K562 (cell line): ENCODE measurements around the gene SAPCD1. TPM values are rescaled to one million over a fixed set of nuclear protein-coding genes. Genes with fewer than 3 reads are reported as not detected.
A peak's percentile ranks its signal among the peaks of the same experiment; 100 is the strongest.

Source experiments
- ARID3B ChIP-seq: fragments of 250-450 bp; sonication (Bioruptor Pico); IDR thresholded peaks from 2 replicates; pipeline ENCODE4 v1.4.0; 2020; ENCODE audit warnings: borderline replicate concordance
- BACH1 ChIP-seq: fragments of 200-800 bp; sonication (Bioruptor generic); IDR thresholded peaks from 2 replicates; pipeline ENCODE4 v1.6.1; 2016; ENCODE audit warnings: missing genetic modification characterization, missing compliant biosample characterization
- FOXO4 ChIP-seq: fragments of 450-650 bp; formaldehyde crosslinking; IDR thresholded peaks from 2 replicates; pipeline ENCODE4 v1.4.0; 2020; ENCODE audit warnings: mild to moderate bottlenecking, moderate library complexity
- GTF2B ChIP-seq: IDR thresholded peaks from 2 replicates; pipeline ENCODE4 v1.6.1; 2011; ENCODE audit not compliant: insufficient read length; ENCODE audit errors: extremely low read depth
- HEY1 ChIP-seq: fragments of 250-450 bp; sonication (Bioruptor Pico); IDR thresholded peaks from 2 replicates; pipeline ENCODE4 v1.5.0; 2020; ENCODE audit warnings: mild to moderate bottlenecking, moderate library complexity, borderline replicate concordance
- MGA ChIP-seq: fragments of 450-650 bp; IDR thresholded peaks from 2 replicates; pipeline ENCODE4 v1.6.1; 2016; ENCODE audit warnings: mild to moderate bottlenecking, moderate library complexity
- SUPT5H ChIP-seq: fragments of 450-650 bp; IDR thresholded peaks from 2 replicates; pipeline ENCODE4 v1.6.1; 2016
- ZBTB2 ChIP-seq: fragments of 450-650 bp; IDR thresholded peaks from 2 replicates; pipeline ENCODE4 v1.6.1; 2016; ENCODE audit warnings: antibody characterized with exemption
- ZNF764 ChIP-seq: fragments of 250-450 bp; sonication (Bioruptor Pico); IDR thresholded peaks from 2 replicates; pipeline ENCODE4 v1.4.0; 2020; ENCODE audit warnings: low read depth, mild to moderate bottlenecking, moderate library complexity
- ZSCAN32 ChIP-seq: fragments of 450-650 bp; formaldehyde crosslinking; IDR thresholded peaks from 2 replicates; pipeline ENCODE4 v1.4.0; 2020; ENCODE audit warnings: mild to moderate bottlenecking, moderate library complexity
- polyA plus RNA-seq, 8 experiments: library from polyadenylated mRNA; depleted of rRNA in 4 of 8; stranded (reverse) in 5 of 8; unstranded in 3 of 8; fragments of >200 nt; fragmentation: Nextera tagmentation in 2 of 8; fragmentation: Illumina TruSeq in 1 of 8; extraction: Ambion mirVana in 2 of 8; extraction: Trizol in 1 of 8; gene quantifications; 2 replicates each; pipeline versions ENCODE4 v1.2.1 to v1.2.3, GENCODE V29; 2011 to 2014; ENCODE audit warnings: inconsistent platforms in 1 of 8, missing spikeins in 1 of 8
- total RNA-seq, 7 experiments: library from RNA; depleted of rRNA in 6 of 7; stranded (reverse); fragments of >200 nt in 6 of 7; fragmentation: Illumina TruSeq in 2 of 7; extraction: Trizol in 2 of 7; gene quantifications; 2 replicates each; pipeline versions ENCODE4 v1.2.1 to v1.2.3, GENCODE V29; 2011 to 2021; ENCODE audit warnings: low replicate concordance in 1 of 7

SAPCD1 gene
- total and polyA plus RNA-seq, 9 of the 15 experiments (the other 6 are each of a cell fraction or from before 2014, with no cell fraction given) = 2.6 to 30.2 (median 7.4) TPM

GRCh38 chr6:31717499-31718222 is 44.8 kb upstream of the SAPCD1 start (continued):
- TF ChIP-seq MGA (no peak), FOXO4 (CRISPR knock-in tag) (no peak), ZNF764 (CRISPR knock-in tag) (no peak), GTF2B (no peak), ARID3B (0 out of 2 replicates have a peak, but pooled peaks have one; percentile 9), HEY1 (no peak), BACH1 (tag) (no peak), ZBTB2 (peak; percentile 77; the same call in 1 of the 2 replicates), ZSCAN32 (CRISPR knock-in tag) (no peak), SUPT5H (no peak)
